NT2/D1 (cell line): ENCODE measurements around the gene PTPN22.

Experiments used
- DNase-seq: peaks from one replicate; pipeline ENCODE4 v3.0.0-alpha.2; 2011; ENCODE audit warnings: low read depth, low spot score
- H3K27me3 ChIP-seq: 2 replicates; pipeline ENCODE4 v1.6.0; 2011; ENCODE audit warnings: mild to moderate bottlenecking; ENCODE audit not compliant: insufficient read length, insufficient read depth
- H3K36me3 ChIP-seq: 2 replicates; pipeline ENCODE4 v1.6.1; 2011; ENCODE audit warnings: mild to moderate bottlenecking, low read length, mixed read lengths; ENCODE audit not compliant: insufficient read depth, insufficient read length
- H3K4me1 ChIP-seq: 2 replicates; pipeline ENCODE4 v1.5.1; 2011; ENCODE audit not compliant: insufficient read depth, insufficient read length
- H3K4me3 ChIP-seq: 2 replicates; pipeline ENCODE4 v1.5.1; 2011; ENCODE audit warnings: low read depth; ENCODE audit not compliant: insufficient read length
- H3K9ac ChIP-seq: 2 replicates; pipeline ENCODE4 v1.6.0; 2011; ENCODE audit warnings: low read depth; ENCODE audit not compliant: insufficient read length
- H3K9me3 ChIP-seq: 2 replicates; pipeline ENCODE4 v1.5.1; 2011; ENCODE audit warnings: mild to moderate bottlenecking, low read length; ENCODE audit not compliant: insufficient read depth
- SUZ12 ChIP-seq: IDR thresholded peaks from 2 replicates; pipeline ENCODE4 v1.6.1; 2011; ENCODE audit not compliant: insufficient read length, insufficient read depth; ENCODE audit errors: extremely low read depth
- YY1 ChIP-seq: IDR thresholded peaks from 2 replicates; pipeline ENCODE4 v1.6.1; 2011; ENCODE audit not compliant: insufficient read length, insufficient read depth
- ZNF274 ChIP-seq: IDR thresholded peaks from 2 replicates; pipeline ENCODE4 v1.6.1; 2011; ENCODE audit warnings: mild to moderate bottlenecking, low read depth, low read length

The PTPN22 gene

GRCh38 chr1:113792471-113792870 is 79.0 kb downstream of the PTPN22 start:
- no peak for DNase-seq
- Histone ChIP-seq H3K4me1 (no peaks in the 10 kb centered on the region), H3K27me3 (no peaks in the 10 kb centered on the region), H3K4me3 (no peak overlapping the region), H3K9ac (no peak overlapping the region), H3K36me3 (peaks cover 57% of the 10 kb centered on the region), H3K9me3 (no peaks in the 10 kb centered on the region)
- TF ChIP-seq SUZ12: no peak
- no peak for TF ChIP-seq YY1
- no peak for TF ChIP-seq ZNF274

GRCh38 chr1:113788802-113789201 is 82.7 kb downstream of the PTPN22 start:
- TF ChIP-seq YY1: no peak
- no peak for TF ChIP-seq ZNF274
- no peak for TF ChIP-seq SUZ12
- no peaks in the 10 kb centered on the region for H3K27me3 ChIP-seq
- H3K36me3 ChIP-seq: peaks cover 34% of the 10 kb centered on the region
- DNase-seq: no peak
- H3K9ac ChIP-seq: no peak overlapping the region
- no peaks in the 10 kb centered on the region for H3K4me1 ChIP-seq
- no peaks in the 10 kb centered on the region for H3K9me3 ChIP-seq
- H3K4me3 ChIP-seq: no peak overlapping the region

GRCh38 chr1:113787663-113788062 is 83.8 kb downstream of the PTPN22 start:
- H3K36me3 ChIP-seq: peaks cover 22% of the 10 kb centered on the region
- H3K9me3 ChIP-seq: no peaks in the 10 kb centered on the region
- H3K27me3 ChIP-seq: no peaks in the 10 kb centered on the region
- DNase-seq: no peak
- H3K4me1 ChIP-seq: no peaks in the 10 kb centered on the region
- TF ChIP-seq YY1: no peak
- TF ChIP-seq SUZ12: no peak
- TF ChIP-seq ZNF274: no peak
- H3K9ac ChIP-seq: no peak overlapping the region
- no peak overlapping the region for H3K4me3 ChIP-seq

GRCh38 chr1:113786069-113786468 is 85.4 kb downstream of the PTPN22 start:
- Histone ChIP-seq H3K4me1 (no peaks in the 10 kb centered on the region), H3K27me3 (no peaks in the 10 kb centered on the region), H3K4me3 (no peak overlapping the region), H3K9ac (no peak overlapping the region), H3K36me3 (peaks cover 20% of the 10 kb centered on the region), H3K9me3 (no peaks in the 10 kb centered on the region)
- TF ChIP-seq ZNF274 (no peak), SUZ12 (no peak), YY1 (no peak)
- DNase-seq: no peak

- Histone ChIP-seq H3K4me1 (no peaks in the 10 kb centered on the region), H3K27me3 (no peaks in the 10 kb centered on the region), H3K4me3 (no peak overlapping the region), H3K9ac (no peak overlapping the region), H3K36me3 (peaks cover 9% of the 10 kb centered on the region), H3K9me3 (no peaks in the 10 kb centered on the region)
- no peak for DNase-seq
- TF ChIP-seq YY1: no peak
- no peak for TF ChIP-seq SUZ12
- TF ChIP-seq ZNF274: no peak
Observed at GRCh38 chr1:113784104-113784779, 87.3 kb downstream of the PTPN22 start.

GRCh38 chr1:113783254-113784103 is 88.0 kb downstream of the PTPN22 start:
- Histone ChIP-seq H3K4me3 (no peak overlapping the region), H3K9me3 (no peaks in the 10 kb centered on the region), H3K9ac (no peak overlapping the region), H3K27me3 (no peaks in the 10 kb centered on the region), H3K36me3 (peaks cover 5% of the 10 kb centered on the region), H3K4me1 (no peaks in the 10 kb centered on the region)
- TF ChIP-seq SUZ12 (no peak), ZNF274 (no peak), YY1 (no peak)
- no peak for DNase-seq

GRCh38 chr1:113782406-113782805 is 89.1 kb downstream of the PTPN22 start:
- no peaks in the 10 kb centered on the region for H3K27me3 ChIP-seq
- no peak for TF ChIP-seq YY1
- TF ChIP-seq ZNF274: no peak
- no peak for TF ChIP-seq SUZ12
- H3K4me1 ChIP-seq: no peaks in the 10 kb centered on the region
- peaks cover 8% of the 10 kb centered on the region for H3K36me3 ChIP-seq
- H3K9ac ChIP-seq: no peak overlapping the region
- no peaks in the 10 kb centered on the region for H3K9me3 ChIP-seq
- no peak for DNase-seq
- no peak overlapping the region for H3K4me3 ChIP-seq
